HL-60 (cell line): ENCODE measurements around the gene ABCC8.

ENCODE experiments used
- DNase-seq, 2 experiments: peaks; one replicate each; pipeline ENCODE4 v3.0.0-alpha.2; 2010 to 2020; ENCODE audit warnings: low read depth in 1 of 2, low spot score in 1 of 2
- H3K27ac ChIP-seq: fragments of 250-450 bp; sonication (Bioruptor Pico); replicated peaks from 2 replicates; pipeline ENCODE4 v1.5.1; 2020; ENCODE audit warnings: mild to moderate bottlenecking, moderate library complexity
- H3K27me3 ChIP-seq: fragments of 250-450 bp; sonication (Bioruptor Pico); 2 replicates; pipeline ENCODE4 v1.5.1; 2021; ENCODE audit warnings: mild to moderate bottlenecking, moderate library complexity; ENCODE audit not compliant: insufficient read depth, poor library complexity, severe bottlenecking
- H3K4me3 ChIP-seq: replicated peaks from 2 replicates; pipeline ENCODE4 v1.5.1; 2011; ENCODE audit warnings: mild to moderate bottlenecking, control low read depth, low read length; ENCODE audit not compliant: insufficient read depth
- GABPA ChIP-seq: IDR thresholded peaks from 2 replicates; pipeline ENCODE4 v1.6.1; 2012; ENCODE audit warnings: low read depth
- POLR2AphosphoS5 ChIP-seq: IDR thresholded peaks from 2 replicates; pipeline ENCODE4 v1.6.1; 2012; ENCODE audit warnings: low read depth
- SPI1 ChIP-seq: IDR thresholded peaks from 2 replicates; pipeline ENCODE4 v1.6.1; 2012; ENCODE audit warnings: low read depth, mild to moderate bottlenecking, borderline replicate concordance
- TF ChIP-seq, protein P1 (sequence below): IDR thresholded peaks from one replicate; pipeline ENCODE4 v1.5.1; 2011; ENCODE audit warnings: low read length, control low read depth, inconsistent platforms; ENCODE audit not compliant: insufficient read depth
- TF ChIP-seq, protein P2 (sequence below): IDR thresholded peaks from 2 replicates; pipeline ENCODE4 v1.6.1; 2012; ENCODE audit warnings: low read depth; ENCODE audit not compliant: insufficient replicate concordance

The ABCC8 gene

DNA sequence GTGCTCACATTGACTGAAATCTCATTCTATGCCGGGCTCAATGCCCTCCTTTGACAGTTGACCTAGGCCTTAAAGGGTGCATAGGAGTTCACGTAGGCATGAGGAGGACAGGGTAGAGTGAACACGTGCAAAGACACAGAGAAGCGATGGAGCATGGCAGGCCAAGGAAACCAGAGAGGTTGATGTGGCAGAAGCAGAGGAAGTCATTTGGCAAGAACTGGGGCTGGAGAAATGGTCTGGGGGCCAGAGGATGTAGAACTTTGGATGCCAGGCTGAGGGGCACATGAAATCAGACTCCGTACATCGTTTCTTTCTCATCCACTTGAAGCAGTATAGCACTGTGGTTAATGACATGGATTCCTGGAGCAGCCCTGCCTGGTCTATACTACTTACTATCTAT is 13.6 kb upstream of the ABCC8 start:
- Histone ChIP-seq H3K27ac (no peak overlapping the region), H3K27me3 (peaks cover 6% of the 10 kb centered on the region), H3K4me3 (no peak overlapping the region)
- no peak for TF ChIP-seq GABPA
- TF ChIP-seq SPI1, result no peak
- TF ChIP-seq, protein P1, sequence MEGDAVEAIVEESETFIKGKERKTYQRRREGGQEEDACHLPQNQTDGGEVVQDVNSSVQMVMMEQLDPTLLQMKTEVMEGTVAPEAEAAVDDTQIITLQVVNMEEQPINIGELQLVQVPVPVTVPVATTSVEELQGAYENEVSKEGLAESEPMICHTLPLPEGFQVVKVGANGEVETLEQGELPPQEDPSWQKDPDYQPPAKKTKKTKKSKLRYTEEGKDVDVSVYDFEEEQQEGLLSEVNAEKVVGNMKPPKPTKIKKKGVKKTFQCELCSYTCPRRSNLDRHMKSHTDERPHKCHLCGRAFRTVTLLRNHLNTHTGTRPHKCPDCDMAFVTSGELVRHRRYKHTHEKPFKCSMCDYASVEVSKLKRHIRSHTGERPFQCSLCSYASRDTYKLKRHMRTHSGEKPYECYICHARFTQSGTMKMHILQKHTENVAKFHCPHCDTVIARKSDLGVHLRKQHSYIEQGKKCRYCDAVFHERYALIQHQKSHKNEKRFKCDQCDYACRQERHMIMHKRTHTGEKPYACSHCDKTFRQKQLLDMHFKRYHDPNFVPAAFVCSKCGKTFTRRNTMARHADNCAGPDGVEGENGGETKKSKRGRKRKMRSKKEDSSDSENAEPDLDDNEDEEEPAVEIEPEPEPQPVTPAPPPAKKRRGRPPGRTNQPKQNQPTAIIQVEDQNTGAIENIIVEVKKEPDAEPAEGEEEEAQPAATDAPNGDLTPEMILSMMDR, result no peak
- no peak for TF ChIP-seq POLR2AphosphoS5
- TF ChIP-seq, protein P2, sequence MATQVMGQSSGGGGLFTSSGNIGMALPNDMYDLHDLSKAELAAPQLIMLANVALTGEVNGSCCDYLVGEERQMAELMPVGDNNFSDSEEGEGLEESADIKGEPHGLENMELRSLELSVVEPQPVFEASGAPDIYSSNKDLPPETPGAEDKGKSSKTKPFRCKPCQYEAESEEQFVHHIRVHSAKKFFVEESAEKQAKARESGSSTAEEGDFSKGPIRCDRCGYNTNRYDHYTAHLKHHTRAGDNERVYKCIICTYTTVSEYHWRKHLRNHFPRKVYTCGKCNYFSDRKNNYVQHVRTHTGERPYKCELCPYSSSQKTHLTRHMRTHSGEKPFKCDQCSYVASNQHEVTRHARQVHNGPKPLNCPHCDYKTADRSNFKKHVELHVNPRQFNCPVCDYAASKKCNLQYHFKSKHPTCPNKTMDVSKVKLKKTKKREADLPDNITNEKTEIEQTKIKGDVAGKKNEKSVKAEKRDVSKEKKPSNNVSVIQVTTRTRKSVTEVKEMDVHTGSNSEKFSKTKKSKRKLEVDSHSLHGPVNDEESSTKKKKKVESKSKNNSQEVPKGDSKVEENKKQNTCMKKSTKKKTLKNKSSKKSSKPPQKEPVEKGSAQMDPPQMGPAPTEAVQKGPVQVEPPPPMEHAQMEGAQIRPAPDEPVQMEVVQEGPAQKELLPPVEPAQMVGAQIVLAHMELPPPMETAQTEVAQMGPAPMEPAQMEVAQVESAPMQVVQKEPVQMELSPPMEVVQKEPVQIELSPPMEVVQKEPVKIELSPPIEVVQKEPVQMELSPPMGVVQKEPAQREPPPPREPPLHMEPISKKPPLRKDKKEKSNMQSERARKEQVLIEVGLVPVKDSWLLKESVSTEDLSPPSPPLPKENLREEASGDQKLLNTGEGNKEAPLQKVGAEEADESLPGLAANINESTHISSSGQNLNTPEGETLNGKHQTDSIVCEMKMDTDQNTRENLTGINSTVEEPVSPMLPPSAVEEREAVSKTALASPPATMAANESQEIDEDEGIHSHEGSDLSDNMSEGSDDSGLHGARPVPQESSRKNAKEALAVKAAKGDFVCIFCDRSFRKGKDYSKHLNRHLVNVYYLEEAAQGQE, result no peak
- no peak for DNase-seq

DNA sequence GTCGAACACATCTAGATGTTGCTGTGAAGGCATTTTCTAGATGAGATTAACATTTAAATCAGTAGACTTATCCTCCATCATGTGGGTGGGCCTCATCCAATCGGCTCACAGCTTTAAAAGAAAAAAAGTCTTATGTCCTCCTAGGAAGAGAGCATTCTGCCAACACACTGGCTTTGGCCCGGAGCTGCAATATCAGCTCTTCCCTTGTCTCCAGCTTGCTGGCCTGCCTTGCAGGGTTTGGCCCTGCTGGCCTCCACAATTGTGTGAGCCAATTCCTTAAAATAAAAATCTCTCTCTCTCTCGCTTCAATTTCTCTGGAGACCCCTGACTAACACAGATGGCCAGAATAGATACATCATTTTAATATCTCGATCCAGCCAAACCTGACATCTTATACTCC is 13.1 kb upstream of the ABCC8 start:
- Histone ChIP-seq H3K4me3 (no peak overlapping the region), H3K27ac (no peak overlapping the region), H3K27me3 (peaks cover 6% of the 10 kb centered on the region)
- no peak for TF ChIP-seq GABPA
- TF ChIP-seq, protein P2, result no peak
- TF ChIP-seq, protein P1, result no peak
- no peak for TF ChIP-seq POLR2AphosphoS5
- no peak for TF ChIP-seq SPI1
- DNase-seq, result no peak

DNA sequence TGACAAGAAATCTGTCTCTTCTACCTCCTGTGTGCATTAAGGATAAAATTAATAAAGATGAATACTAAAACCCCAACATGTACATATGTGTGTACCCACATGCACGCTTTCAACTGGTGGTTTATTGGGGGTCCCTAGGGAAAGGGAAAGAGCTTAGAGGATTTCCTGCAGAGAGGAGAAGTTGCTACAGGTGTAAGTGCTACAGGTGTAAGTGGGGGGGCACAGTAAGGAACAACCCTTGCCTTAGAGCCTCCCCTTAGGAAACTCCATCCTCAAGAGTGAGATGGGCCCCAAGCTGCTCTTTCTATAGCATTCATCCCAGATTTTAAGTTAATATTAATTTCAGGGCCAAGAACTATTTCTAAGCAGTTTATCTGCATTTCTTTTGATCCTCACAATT is 11.9 kb upstream of the ABCC8 start:
- DNase-seq, result no peak
- H3K27me3 ChIP-seq, result peaks cover 6% of the 10 kb centered on the region
- TF ChIP-seq, protein P1, result no peak
- TF ChIP-seq SPI1 (no peak), POLR2AphosphoS5 (no peak), GABPA (no peak)
- TF ChIP-seq, protein P2, result no peak
- H3K4me3 ChIP-seq, result no peak overlapping the region
- H3K27ac ChIP-seq, result no peak overlapping the region
